GM12892 (cell line): Measurements from ENCODE around the gene ARID5B.

Experiments
- POLR2A ChIP-seq: IDR thresholded peaks from 2 replicates; pipeline ENCODE4 v1.6.1; 2011; ENCODE audit warnings: low read depth, low read length, control low read depth
- POLR2AphosphoS5 ChIP-seq: IDR thresholded peaks from 2 replicates; pipeline ENCODE4 v1.6.1; 2011; ENCODE audit warnings: low read depth, low read length, control low read depth
- TAF1 ChIP-seq: IDR thresholded peaks from 2 replicates; pipeline ENCODE4 v1.6.1; 2011; ENCODE audit warnings: low read depth, mild to moderate bottlenecking, control low read depth, low read length, borderline replicate concordance

DNA sequence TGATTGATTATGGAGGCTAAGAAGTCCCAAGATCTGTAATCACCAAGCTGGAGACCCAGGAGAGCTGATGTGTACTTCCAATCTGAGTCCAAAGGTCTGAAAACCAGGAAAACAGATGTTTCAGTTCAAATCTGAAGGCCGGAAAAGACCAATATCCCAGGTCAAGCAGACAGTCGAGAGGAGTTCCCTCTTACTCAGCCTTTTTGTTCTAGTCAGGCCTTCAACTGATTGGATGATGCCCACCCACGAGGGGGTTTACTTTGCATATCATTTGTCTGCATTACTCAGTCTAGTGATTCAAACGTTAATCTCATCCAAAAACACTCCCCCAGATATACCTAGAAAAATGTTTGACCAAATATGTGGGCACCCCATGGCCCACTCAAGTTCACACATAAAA lies 7.4 kb upstream of the ARID5B start:
- TF ChIP-seq POLR2A (no peak), TAF1 (no peak), POLR2AphosphoS5 (no peak)
